IPS-NIHi7 (cell line): Measurements from ENCODE around the gene GNB4.

Experiments
- DNase-seq: peaks from one replicate; pipeline ENCODE4 v3.0.0; 2012; ENCODE audit warnings: mixed read lengths; ENCODE audit errors: extremely low spot score

The GNB4 gene

DNA sequence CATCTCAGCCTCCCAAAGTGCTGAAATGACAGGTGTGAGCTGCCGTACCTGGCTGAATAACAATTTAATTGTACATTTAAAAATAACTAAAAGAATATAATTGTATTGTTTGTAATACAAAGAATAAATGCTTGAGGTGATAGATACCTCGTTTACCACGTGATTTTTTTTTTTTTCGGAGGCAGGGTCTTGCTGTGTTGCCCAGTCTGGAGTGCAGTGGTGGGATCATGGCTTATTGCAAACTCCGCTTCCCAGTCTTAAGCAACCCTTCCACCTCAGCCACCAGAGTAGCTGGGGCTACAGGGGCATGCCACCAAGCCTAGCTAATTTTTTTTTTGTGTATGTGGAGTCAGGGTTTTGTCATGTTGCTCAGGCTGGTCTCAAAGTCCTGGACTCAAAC lies 87.9 kb downstream of the GNB4 start:
- no peak for DNase-seq

DNA sequence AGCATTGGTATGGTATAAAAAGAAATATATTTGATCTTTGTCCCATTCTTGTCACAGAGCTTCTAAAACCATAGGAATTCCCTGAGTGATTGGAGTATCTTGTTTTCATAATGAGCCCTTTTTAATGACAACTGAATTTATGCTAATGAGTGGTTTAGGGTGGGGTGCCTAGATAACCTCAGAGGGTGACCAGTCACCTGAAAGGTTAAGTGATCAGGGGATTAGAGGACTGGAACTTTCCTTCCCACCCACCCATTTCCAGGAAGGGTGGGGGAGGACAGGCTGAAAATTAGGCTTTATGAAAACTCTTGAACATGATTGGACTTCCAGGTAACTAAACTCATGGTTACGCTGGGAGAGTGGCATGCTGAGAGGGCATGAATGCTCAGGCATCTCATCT lies 95.3 kb downstream of the GNB4 start:
- no peak for DNase-seq

DNA sequence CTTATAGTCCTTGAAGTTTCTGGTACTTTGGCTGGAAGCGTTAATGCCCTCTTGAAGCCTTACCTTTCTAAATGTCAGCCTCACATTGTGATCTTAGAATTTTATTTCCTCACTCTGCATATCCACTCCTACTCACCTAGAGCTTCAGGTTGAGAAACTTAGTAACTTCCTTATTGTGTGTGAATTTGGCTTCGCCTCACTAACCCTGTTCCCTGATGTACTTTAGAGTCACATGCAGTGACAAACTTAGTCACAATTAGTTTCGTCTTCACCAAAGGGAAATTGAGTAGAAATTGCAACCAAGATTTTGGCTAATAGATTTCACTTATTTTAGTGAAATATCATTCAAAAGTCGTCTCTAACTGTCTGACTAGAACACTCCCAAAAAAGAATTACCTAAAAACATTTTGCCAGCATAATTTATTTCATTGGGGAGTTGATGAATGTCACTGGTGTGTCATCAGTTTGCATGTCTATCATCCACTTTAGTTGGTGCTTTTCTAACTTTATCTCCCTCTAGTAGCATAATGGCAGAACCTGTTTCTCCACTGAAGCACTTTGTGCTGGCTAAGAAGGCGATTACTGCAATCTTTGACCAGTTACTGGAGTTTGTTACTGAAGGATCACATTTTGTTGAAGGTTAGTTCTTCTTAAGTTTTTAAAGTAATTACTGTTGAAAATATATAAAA lies 102.8 kb downstream of the GNB4 start:
- DNase-seq: no peak

DNA sequence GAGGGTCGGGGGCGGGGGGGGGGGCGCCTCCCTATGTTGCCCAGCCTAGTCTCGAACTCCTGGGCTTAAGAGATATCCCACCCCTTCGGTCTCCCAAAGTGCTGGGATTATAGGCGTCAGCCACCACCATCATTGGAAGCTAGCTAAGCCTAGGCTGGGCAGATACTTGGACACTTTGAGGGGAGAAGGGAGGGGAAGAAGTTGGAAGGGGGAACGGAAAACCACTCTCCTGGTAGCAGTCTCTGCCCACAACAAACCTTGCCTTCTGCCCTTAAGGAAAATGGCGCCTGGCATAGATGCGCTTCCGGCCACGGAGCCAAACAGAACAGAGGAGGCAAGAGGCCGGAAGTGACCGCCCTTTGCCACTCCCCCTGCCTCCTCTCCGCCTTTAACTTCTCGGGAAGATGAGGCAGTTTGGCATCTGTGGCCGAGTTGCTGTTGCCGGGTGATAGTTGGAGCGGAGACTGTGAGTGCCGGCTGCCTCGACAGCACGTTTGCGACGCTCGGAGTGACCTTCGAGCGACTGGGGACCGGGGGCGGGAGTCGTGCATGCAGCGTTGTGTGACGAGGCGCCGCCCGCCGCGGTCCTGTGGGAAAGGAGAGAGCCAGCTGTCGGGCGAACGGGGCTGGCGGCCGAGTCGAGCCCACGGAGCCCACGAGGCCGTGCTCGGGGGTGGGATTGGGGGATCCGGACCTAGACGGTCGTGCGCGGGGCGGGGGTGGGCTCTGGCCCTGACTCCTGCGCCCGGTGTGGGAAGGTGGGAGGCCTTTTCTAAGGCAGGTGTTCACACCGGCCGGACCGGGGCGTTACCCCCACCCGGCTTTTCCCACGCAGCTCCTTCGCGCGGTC lies 103.7 kb downstream of the GNB4 start, which contains the start of gene MFN1:
TSS of gene MFN1 (plus strand) at position 365 of the 850 bp plus-strand sequence. CDS start 1,143 bp downstream, outside the sequence.
- DNase-seq: peak; percentile 94
